SJSA1 (cell line): ENCODE data around the gene MCHR2. TPM values are rescaled to one million over a fixed set of nuclear protein-coding genes. Genes with fewer than 3 reads are reported as not detected.
A peak's percentile ranks its signal among the peaks of the same experiment; 100 is the strongest.
"Not testable (repeated sequence)": the region's sequence is repeated elsewhere in the genome, so short reads cannot be mapped to it uniquely, and the experiment has no call there.

Source experiments
- DNase-seq, 2 experiments: peaks; one replicate each; pipeline ENCODE4 v3.0.0-alpha.2; 2015 to 2020; ENCODE audit warnings: low spot score in 2 of 2, low read depth in 1 of 2
- H3K27ac ChIP-seq: fragments of 250-450 bp; sonication (Bioruptor Pico); 2 replicates; pipeline ENCODE4 v1.5.1; 2020; ENCODE audit warnings: mild to moderate bottlenecking, moderate library complexity
- H3K27me3 ChIP-seq: fragments of 250-450 bp; sonication (Bioruptor Pico); replicated peaks from 2 replicates; pipeline ENCODE4 v1.5.1; 2020; ENCODE audit warnings: mild to moderate bottlenecking, moderate library complexity
- H3K36me3 ChIP-seq: fragments of 250-450 bp; sonication (Bioruptor Pico); 2 replicates; pipeline ENCODE4 v1.5.1; 2020; ENCODE audit warnings: mild to moderate bottlenecking
- H3K4me1 ChIP-seq: fragments of 250-450 bp; sonication (Bioruptor Pico); replicated peaks from 2 replicates; pipeline ENCODE4 v1.6.1; 2021; ENCODE audit warnings: mild to moderate bottlenecking
- H3K4me3 ChIP-seq: fragments of 250-450 bp; sonication (Bioruptor Pico); 2 replicates; pipeline ENCODE4 v1.5.1; 2020; ENCODE audit warnings: mild to moderate bottlenecking
- H3K9me3 ChIP-seq: fragments of 250-450 bp; sonication (Bioruptor Pico); replicated peaks from 2 replicates; pipeline ENCODE4 v1.5.1; 2020; ENCODE audit warnings: mild to moderate bottlenecking
- total RNA-seq: library from RNA; depleted of rRNA; stranded (reverse); fragments of >200 nt; shearing (Covaris generic); gene quantifications from 2 replicates; pipeline ENCODE4 v1.2.3, GENCODE V29; 2014; rRNA removed

Gene MCHR2, protein sequence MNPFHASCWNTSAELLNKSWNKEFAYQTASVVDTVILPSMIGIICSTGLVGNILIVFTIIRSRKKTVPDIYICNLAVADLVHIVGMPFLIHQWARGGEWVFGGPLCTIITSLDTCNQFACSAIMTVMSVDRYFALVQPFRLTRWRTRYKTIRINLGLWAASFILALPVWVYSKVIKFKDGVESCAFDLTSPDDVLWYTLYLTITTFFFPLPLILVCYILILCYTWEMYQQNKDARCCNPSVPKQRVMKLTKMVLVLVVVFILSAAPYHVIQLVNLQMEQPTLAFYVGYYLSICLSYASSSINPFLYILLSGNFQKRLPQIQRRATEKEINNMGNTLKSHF
- total RNA-seq = not detected in 2 replicates

DNA sequence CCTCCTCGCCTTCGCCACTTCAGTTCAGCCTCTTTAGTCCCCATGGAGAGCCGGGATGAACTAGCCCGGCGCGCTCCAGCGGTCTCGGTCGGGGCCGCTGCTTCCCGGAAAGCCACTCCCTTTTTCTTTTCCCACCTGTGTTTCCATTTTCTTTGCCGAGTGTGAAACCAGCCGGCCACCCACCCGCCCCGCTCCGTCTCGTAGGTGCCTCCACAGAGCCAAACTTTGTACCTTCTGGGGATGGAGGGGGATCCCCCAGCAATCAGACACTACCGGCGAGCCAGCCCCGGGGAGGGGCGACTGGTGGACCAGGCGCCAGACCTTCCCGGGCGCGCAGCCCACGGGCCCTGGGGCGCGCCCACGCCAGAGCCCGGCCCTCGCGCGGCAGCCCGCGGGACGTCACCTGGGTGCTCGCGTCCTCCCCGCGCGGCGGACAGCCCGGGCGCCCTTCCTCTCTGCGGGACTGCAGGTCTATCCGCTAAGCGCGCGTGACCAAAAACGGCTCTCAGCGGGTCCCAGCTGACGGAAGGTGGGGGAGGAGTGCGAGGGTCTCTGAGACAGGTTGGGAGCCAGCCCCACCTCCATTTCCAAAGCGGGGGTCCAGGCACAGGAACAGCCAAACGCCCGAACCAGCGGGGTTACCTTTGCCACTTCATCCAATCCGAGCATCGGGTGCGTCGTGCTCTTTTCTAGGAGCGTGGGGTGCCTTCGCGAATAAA is at the start of gene MCHR2:
TSS of gene MCHR2 (minus strand) at position 691 of the 719 bp plus-strand sequence. CDS start 38,076 bp downstream, outside the sequence.
- H3K27ac ChIP-seq = no peak within 1 kb of the TSS
- H3K4me1 ChIP-seq = 0 out of 2 replicates have a peak, but pooled peaks cover 4% of the 10 kb centered on the region
- peaks cover 44% of the 10 kb centered on the region for H3K27me3 ChIP-seq
- H3K36me3 ChIP-seq = no peaks in the 10 kb centered on the region
- H3K9me3 ChIP-seq = no peaks in the 10 kb centered on the region
- H3K4me3 ChIP-seq = no peak within 1 kb of the TSS
- no peak for DNase-seq

GRCh38 chr6:100038546-100038945 is 44.5 kb upstream of the MCHR2 start:
- not testable (repeated sequence) for DNase-seq, H3K4me3 ChIP-seq, H3K27ac ChIP-seq, H3K9me3 ChIP-seq, H3K36me3 ChIP-seq, H3K4me1 ChIP-seq, H3K27me3 ChIP-seq

DNA sequence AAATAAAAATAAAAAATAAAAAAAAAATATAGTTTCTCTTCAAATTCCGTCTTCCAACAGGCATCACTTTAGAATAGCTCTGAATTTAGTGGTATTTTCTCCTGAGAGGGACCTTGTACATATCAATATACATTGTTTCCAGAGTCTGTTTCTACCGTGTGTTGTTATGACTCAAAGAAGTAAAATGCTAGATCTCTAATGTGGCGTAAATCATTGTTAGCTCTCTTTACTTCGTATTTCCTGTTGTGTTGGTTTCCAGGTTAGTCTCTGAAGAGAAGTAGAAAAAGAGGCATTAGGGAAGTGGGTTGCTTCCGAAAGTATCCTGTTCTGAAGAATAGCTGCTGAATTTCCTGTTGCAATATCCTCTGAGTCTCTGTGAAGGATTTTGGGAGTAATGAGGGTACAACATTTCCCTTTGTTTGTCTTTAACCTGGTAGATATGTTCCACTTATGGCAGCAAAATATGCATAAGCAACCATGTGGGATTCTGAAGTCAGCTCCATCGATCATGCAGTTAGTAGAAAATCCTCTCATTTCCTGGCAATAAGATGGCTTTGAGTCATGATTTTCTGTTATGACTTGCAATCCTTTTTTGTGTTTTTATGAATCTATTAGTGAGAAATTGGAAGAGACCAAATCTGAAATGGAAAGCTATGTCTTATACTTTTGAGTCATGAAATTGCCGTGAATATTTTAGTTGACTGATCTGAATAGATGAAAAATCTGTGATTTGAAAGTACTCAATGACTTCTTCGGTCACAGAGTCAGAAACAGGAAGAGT is 42.0 kb upstream of the MCHR2 start:
- Histone ChIP-seq H3K4me1 (no peaks in the 10 kb centered on the region), H3K4me3 (no peak overlapping the region), H3K9me3 (peaks cover 3% of the 10 kb centered on the region; the same call in 1 of the 2 replicates), H3K27me3 (no peaks in the 10 kb centered on the region), H3K27ac (no peak overlapping the region), H3K36me3 (no peaks in the 10 kb centered on the region)
- DNase-seq = no peak

DNA sequence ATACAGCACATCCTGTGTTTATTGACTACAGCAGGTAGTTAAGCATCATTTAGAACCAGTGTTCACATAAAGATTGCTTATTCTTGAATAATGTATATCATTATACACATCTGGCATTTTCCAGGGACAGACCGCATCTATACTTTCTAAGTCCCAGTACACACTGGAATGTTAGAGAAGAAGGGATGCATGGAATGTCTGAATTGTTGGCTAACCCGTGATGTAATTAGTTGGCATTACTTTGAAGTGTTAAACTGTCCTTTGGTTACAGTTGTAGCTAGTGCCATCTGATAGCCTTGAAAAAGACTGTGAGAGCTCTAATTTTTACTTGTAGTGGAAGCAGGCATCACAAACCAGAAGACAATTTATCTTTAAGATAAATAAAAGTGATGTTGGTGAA is 29.8 kb upstream of the MCHR2 start:
- H3K27me3 ChIP-seq = no peaks in the 10 kb centered on the region
- no peaks in the 10 kb centered on the region for H3K36me3 ChIP-seq
- H3K4me3 ChIP-seq = no peak overlapping the region
- H3K4me1 ChIP-seq = no peaks in the 10 kb centered on the region
- DNase-seq = no peak
- H3K27ac ChIP-seq = no peak overlapping the region
- H3K9me3 ChIP-seq = no peaks in the 10 kb centered on the region

- Histone ChIP-seq H3K27me3 (no peaks in the 10 kb centered on the region), H3K4me3 (no peak overlapping the region), H3K4me1 (no peaks in the 10 kb centered on the region), H3K36me3 (no peaks in the 10 kb centered on the region), H3K9me3 (no peaks in the 10 kb centered on the region), H3K27ac (no peak overlapping the region)
- DNase-seq = no peak
These were observed 28.8 kb upstream of the MCHR2 start for GRCh38 chr6:100022847-100023246.

GRCh38 chr6:100008857-100009256 is 14.8 kb upstream of the MCHR2 start:
- peaks cover 16% of the 10 kb centered on the region for H3K27me3 ChIP-seq
- no peaks in the 10 kb centered on the region for H3K9me3 ChIP-seq
- no peak overlapping the region for H3K27ac ChIP-seq
- H3K4me1 ChIP-seq = no peaks in the 10 kb centered on the region
- H3K36me3 ChIP-seq = no peaks in the 10 kb centered on the region
- DNase-seq = no peak
- H3K4me3 ChIP-seq = no peak overlapping the region

GRCh38 chr6:100001915-100002388 is 7.9 kb upstream of the MCHR2 start:
- Histone ChIP-seq H3K27me3 (peaks cover 23% of the 10 kb centered on the region), H3K27ac (no peak overlapping the region), H3K4me1 (no peaks in the 10 kb centered on the region), H3K36me3 (no peaks in the 10 kb centered on the region), H3K9me3 (no peaks in the 10 kb centered on the region), H3K4me3 (no peak overlapping the region)
- peak in 1 of 2 experiments; percentile 27 for DNase-seq

DNA sequence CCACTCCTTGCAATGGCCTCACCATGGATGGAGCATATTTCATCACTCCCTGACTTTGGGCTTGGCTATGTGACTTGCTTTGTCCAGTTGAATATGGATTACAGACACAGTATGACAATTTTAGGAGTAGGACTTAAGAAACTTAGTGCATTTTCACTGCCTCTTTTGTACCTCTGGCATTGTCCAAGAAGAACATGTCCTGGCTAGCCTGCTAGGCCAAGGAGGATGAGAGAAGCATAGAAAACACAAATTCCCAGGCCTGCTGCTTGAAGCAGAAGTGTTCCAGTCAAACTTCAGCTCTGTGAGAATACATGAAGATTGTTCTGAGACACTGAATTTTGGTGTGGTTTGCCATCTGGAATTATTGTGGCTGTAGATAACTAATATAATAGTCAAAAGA is 3.1 kb upstream of the MCHR2 start:
- no peak for DNase-seq
- H3K27ac ChIP-seq = no peak overlapping the region
- 0 out of 2 replicates have a peak, but pooled peaks cover 4% of the 10 kb centered on the region for H3K4me1 ChIP-seq
- H3K36me3 ChIP-seq = no peaks in the 10 kb centered on the region
- H3K9me3 ChIP-seq = no peaks in the 10 kb centered on the region
- no peak overlapping the region for H3K4me3 ChIP-seq
- peaks cover 49% of the 10 kb centered on the region for H3K27me3 ChIP-seq

- Histone ChIP-seq H3K27ac (no peak overlapping the region), H3K36me3 (no peaks in the 10 kb centered on the region), H3K4me3 (no peak overlapping the region), H3K4me1 (0 out of 2 replicates have a peak, but pooled peaks cover 4% of the 10 kb centered on the region), H3K9me3 (no peaks in the 10 kb centered on the region), H3K27me3 (peaks cover 44% of the 10 kb centered on the region)
- no peak for DNase-seq
These were observed 1.9 kb upstream of the MCHR2 start for GRCh38 chr6:99995916-99996315.

- Histone ChIP-seq H3K27ac (no peak overlapping the region), H3K36me3 (no peaks in the 10 kb centered on the region), H3K4me1 (0 out of 2 replicates have a peak, but pooled peaks cover 4% of the 10 kb centered on the region), H3K4me3 (no peak overlapping the region), H3K27me3 (peaks cover 44% of the 10 kb centered on the region), H3K9me3 (no peaks in the 10 kb centered on the region)
- DNase-seq = no peak
These were observed 884 bp downstream of the MCHR2 start for GRCh38 chr6:99993146-99993532.

GRCh38 chr6:99991955-99992354 is 2.1 kb downstream of the MCHR2 start:
- Histone ChIP-seq H3K27me3 (peaks cover 40% of the 10 kb centered on the region), H3K36me3 (no peaks in the 10 kb centered on the region), H3K4me1 (0 out of 2 replicates have a peak, but pooled peaks cover 4% of the 10 kb centered on the region), H3K27ac (no peak overlapping the region), H3K9me3 (no peaks in the 10 kb centered on the region), H3K4me3 (no peak overlapping the region)
- DNase-seq = no peak

DNA sequence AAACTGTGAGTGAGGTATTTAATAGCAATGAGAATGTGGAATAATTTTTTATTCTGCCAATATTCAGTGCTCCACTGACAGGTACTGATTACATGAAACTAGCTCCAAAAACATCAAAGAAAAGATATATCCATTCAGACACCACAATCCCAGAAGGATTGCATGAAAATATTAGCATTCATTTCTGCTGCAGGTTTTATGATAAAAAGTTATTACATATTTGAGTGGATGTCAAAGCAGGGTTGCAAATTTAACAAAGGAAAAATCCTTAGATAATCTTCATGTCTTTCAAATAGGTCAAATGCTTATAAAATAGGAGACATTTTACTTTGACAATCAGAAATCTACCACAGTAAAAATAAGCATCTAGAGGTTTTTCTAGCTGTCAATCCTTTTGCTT is 13.3 kb downstream of the MCHR2 start:
- Histone ChIP-seq H3K9me3 (no peaks in the 10 kb centered on the region), H3K4me3 (no peak overlapping the region), H3K27ac (no peak overlapping the region), H3K27me3 (no peaks in the 10 kb centered on the region; the same call in 1 of the 2 replicates), H3K4me1 (no peaks in the 10 kb centered on the region), H3K36me3 (no peaks in the 10 kb centered on the region)
- no peak for DNase-seq

DNA sequence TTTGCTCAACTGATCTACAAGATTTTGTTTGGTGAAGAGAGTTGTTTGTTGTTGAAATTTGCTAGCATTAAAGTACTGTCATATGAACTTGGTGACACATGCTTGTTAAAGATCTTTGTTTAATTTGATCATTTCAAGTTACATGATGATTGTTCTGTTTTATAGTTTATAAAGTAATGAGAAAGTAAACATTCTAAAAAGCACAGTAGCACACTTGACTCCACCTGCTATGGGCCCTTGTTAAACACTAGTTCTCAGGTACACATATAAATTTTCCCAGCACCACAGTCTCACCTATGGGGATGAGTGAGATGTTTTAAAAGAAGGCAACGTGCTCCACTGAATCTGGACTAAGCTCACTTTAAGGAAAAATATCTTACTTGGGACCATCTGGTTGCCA is 14.1 kb downstream of the MCHR2 start:
- Histone ChIP-seq H3K4me3 (no peak overlapping the region), H3K36me3 (no peaks in the 10 kb centered on the region), H3K4me1 (no peaks in the 10 kb centered on the region), H3K27me3 (no peaks in the 10 kb centered on the region; the same call in 1 of the 2 replicates), H3K27ac (no peak overlapping the region), H3K9me3 (no peaks in the 10 kb centered on the region)
- no peak for DNase-seq
